ENCODE measurements around the gene TENM3.

Gene TENM3

DNA sequence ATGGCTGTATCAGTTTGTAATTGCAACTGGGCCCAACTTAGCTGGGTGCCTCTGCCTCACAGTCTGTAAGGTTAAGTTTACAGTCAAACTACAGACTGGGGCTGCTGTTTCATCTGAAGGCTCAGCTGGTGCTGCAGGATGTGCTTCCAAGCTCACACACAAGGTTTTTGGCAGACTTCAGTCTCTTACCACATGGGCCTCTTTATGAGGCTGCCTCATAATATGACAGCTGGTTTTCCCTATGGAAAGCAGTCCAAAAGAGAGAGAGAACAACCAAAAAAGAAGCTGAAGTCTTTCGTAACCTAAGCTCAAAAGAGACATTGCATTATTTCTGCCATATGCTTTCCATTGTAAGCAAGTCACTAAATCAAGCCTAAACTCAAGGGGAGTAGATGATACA lies 402.3 kb downstream of the TENM3 start:
- DNase-seq: no peak

DNA sequence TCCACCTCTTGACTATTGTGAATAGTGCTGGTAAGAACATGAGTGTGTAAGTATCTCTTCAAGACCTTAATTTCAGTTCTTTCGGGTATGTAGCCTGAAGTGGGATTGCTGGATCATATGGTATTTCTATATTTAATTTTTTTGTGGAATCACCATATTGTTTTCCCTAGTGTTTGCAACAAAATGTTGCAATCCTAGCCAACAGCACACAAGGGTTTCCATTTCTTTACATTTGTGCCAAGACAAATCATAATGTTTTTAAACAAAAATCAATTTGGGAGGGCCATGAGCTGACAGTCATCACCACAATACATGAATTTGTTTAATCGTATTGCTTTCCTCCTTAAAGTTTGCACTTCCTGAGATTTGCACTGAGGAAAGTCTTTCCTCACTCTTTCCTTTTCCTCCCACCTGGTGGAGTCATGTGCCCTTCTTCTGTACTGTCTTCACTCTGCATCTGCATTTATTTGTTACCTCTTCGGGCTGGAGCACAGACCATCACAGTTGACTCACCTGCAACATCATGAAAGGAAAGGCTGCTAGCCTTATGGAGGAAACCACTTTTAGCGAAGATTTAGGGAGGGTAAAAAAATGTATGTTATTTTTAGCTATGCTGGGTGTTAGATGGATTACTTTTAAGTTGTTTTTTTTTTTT lies 404.6 kb downstream of the TENM3 start:
- DNase-seq: no peak

DNA sequence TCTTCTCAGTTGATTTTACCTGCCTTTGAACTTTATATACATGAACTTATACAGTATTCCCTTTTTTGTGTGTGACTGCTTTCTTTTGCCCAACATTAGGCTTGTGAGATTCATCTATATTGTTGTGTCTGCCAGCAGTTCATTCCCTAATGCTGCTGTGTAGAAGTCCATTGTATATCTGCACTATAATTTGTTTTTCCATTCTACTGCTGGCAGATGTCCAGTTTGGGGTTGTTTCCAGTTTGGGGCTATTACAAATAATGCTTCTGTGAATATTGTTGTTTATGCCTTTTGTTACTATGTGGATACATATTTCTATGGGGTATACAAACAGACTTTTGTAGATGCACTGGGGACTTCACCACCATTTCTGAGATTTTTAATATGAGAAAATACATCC lies 405.6 kb downstream of the TENM3 start:
- DNase-seq: no peak

GRCh38 chr4:182649698-182650477 lies 406.7 kb downstream of the TENM3 start:
- no peak for DNase-seq

GRCh38 chr4:182653596-182653995 lies 410.4 kb downstream of the TENM3 start:
- DNase-seq: no peak

GRCh38 chr4:182655340-182655739 lies 412.1 kb downstream of the TENM3 start:
- DNase-seq: no peak

- DNase-seq: no peak
Measured at GRCh38 chr4:182662551-182662950, 419.3 kb downstream of the TENM3 start.

- no peak for DNase-seq
Measured at GRCh38 chr4:182671231-182671630, 428.0 kb downstream of the TENM3 start.

- no peak for DNase-seq
Measured at GRCh38 chr4:182671749-182672148, 428.5 kb downstream of the TENM3 start.

DNA sequence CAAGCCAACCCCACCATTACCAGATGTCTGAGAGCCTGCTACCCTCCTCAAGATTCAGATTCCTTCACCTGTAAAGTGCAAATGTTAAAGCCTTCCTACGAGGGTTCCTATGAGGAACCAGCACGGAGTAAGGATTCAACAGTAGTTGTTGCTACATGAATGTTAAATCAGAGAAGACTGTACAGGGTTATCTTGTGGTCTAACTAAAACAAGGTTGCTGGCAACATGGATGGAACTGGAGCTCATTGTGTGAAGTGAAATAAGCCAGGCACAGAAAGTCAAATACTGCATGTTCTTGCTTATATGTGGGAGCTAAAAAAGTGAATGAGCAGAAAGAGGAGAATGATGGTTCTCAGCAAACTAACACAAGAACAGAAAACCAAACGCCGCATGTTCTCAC lies 435.4 kb downstream of the TENM3 start:
- no peak for DNase-seq

DNA sequence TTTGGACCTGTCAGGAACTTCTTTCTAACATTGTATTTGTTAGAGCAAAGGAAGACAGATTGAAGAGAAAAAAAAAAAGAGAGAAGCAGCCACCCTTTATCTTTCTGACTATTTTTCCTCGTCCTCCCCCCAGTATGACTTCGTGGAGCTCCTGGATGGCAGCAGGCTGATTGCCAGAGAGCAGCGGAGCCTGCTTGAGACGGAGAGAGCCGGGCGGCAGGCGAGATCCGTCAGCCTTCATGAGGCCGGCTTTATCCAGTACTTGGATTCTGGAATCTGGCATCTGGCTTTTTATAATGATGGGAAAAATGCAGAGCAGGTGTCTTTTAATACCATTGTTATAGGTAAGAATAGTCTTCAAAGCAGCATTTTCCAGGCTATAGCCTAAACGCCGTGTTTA lies 436.3 kb downstream of the TENM3 start:
- no peak for DNase-seq

DNA sequence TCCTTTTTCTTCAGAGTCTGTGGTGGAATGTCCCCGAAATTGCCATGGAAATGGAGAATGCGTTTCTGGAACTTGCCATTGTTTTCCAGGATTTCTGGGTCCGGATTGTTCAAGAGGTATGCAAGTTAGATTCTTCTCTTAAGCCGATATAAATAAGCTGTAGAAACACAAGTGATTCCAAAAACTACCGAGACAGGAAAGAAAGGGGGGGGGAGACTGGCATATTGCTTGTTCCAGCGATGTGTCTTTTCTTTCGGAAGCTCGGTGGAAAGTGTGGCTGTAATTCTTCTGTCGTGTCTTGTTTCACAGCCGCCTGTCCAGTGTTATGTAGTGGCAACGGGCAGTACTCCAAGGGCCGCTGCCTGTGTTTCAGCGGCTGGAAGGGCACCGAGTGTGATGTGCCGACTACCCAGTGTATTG lies 437.0 kb downstream of the TENM3 start:
- no peak for DNase-seq

DNA sequence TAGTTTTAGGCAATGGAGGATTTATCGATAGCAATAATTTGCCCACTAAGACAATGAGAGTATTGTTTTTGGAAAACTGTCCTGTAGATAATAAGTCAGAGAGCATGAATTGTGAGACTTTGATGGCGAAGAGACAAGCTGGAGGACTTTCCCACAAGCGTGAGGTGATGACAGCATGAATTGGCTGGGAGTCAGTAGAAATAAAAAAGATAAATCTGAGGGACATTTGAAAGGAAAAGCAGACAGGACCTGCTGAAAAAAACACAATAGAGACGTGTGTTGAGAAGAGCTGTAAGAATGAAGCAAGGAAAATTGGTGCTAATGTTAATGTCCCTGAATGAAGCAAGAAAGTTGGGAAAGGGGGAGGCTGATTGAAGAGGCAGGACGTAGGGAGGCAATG lies 440.5 kb downstream of the TENM3 start:
- DNase-seq: no peak

DNA sequence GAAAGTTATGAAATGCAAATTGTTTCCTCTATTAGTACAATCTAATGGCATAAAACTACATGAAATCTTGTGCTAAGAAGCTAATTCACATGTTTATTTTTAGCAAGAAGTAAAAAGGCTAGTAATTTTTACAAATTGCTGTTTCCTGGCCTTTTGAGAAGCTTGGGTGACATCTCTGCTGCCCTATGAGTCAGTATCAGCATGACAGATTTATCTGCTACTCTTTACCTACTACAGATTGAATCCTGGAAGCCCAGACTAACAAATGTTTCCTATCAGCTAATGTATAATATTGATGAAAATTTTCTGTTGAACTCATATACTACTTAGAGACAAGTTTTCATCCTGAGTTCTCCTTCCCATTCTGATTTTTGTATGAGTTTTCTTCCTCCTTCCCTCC lies 441.6 kb downstream of the TENM3 start:
- no peak for DNase-seq

- no peak for DNase-seq
Measured at GRCh38 chr4:182688081-182688480, 444.9 kb downstream of the TENM3 start.

GRCh38 chr4:182694551-182694950 lies 451.3 kb downstream of the TENM3 start:
- DNase-seq: no peak

- DNase-seq: no peak
Measured at GRCh38 chr4:182695009-182695408, 451.8 kb downstream of the TENM3 start.

- DNase-seq: no peak
Measured at GRCh38 chr4:182695842-182696241, 452.6 kb downstream of the TENM3 start.

DNA sequence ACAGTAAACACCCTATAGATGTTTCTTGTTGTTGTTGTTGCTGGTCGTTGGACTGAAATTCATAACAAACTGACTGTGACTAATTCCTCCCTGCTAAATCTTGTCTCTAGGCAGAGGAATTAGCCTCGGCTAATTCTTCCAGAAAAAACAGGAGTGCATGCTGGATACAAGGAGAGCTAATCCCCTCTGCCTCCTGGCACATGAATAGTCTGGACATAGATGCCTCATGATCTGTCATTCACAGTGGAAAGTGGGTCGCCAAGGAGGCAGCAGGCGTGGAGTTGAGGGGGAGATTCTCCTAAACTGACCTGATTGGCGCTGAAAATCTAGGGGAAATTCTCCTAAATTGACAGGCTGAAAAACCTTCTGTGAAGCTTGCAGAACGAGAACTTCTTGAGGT lies 453.9 kb downstream of the TENM3 start:
- no peak for DNase-seq

DNA sequence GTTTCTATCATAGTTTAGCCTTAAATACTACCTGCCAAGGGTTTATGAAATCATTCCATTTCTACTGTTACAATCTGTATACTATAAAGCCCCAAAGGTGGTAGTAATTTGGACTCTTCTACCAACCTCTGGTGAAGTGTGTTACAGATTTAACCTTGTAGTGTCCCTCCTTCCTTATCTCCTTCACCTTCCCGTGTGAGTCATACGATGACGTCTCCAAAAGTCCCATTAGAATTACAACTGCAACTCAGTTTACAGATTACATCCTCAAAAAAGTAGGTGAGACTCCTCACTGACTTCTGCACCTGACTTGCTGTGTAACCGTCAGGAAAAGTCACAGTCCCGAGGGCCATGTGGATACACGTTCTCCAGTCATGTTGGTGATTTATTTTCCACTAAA lies 455.0 kb downstream of the TENM3 start:
- DNase-seq: no peak

GRCh38 chr4:182699201-182699600 lies 456.0 kb downstream of the TENM3 start:
- DNase-seq: no peak

GRCh38 chr4:182699795-182700194 lies 456.6 kb downstream of the TENM3 start:
- DNase-seq: no peak

DNA sequence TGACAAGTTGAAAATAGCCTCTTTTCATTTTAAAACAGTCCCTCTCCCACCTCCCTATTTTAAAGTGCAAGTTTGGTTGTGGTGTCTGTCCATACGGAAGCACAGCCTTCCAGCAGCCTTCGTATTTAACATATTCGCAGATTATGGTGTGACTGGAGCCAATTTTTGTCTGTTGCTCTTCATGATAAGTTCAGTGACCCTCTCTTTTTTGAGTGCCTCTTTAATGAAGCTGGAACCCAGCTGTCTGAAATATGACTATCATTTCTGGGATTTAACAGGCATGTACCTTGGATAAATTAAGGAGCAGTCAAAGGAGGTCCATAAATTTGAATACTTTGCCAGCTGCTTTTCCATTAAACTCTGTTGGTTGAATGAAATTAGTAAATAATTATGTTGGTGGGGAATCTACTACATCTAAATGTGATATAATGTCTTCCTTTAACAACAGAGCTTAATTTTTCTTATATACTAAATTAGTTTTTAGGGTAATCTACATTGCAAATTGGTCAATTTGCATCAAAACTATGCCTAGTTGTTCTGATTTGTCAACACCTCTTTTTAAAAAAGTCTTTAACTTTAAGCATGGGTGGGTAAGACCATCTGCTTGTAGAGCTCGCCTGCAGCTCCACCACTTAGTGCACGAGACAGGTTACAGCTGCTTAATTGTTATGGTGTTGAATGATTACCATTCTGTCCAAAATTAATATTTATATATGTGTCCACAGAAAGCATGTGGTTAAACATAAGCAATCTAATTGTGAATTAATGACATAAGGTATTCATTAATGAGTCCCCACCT lies 457.4 kb downstream of the TENM3 start:
- DNase-seq: no peak

- no peak for DNase-seq
Measured at GRCh38 chr4:182704077-182704476, 460.9 kb downstream of the TENM3 start.
